H1 (cell line): ENCODE results near the gene NUP133. TPM values are rescaled to one million over a fixed set of nuclear protein-coding genes. Genes with fewer than 3 reads are reported as not detected.

Experiments used
- CTCF ChIA-PET: fragments of 300-600 bp; sonication (Branson Sonifier 250); formaldehyde crosslinking; loops from one replicate; lab custom pipeline; 2021; ENCODE audit not compliant: partially characterized antibody; lab: Charles Lee
- POLR2A ChIA-PET: fragments of 300-600 bp; sonication (Branson Sonifier 250); formaldehyde crosslinking; loops from one replicate; lab custom pipeline; 2021; ENCODE audit warnings: inconsistent platforms; ENCODE audit not compliant: partially characterized antibody; lab: Charles Lee
- DNase-seq, 2 experiments: peaks; one replicate each; pipeline versions ENCODE4 v3.0.0 to v3.0.0-alpha.2; 2010 to 2022; ENCODE audit warnings: low spot score in 2 of 2, low read depth in 1 of 2, mixed read lengths in 1 of 2
- FAIRE-seq: peaks from 2 replicates; lab custom pipeline; 2011; peaks lifted over from hg19 to GRCh38; lab: Jason Lieb, UNC
- H2AFZ ChIP-seq: 2 replicates; pipeline ENCODE4 v1.8.1; 2012; ENCODE audit warnings: low read length, inconsistent platforms
- H2AK5ac ChIP-seq: 2 replicates; pipeline ENCODE4 v1.6.1; 2013; ENCODE audit warnings: low read depth, low read length
- H2BK120ac ChIP-seq: replicated peaks from 2 replicates; pipeline ENCODE3; 2013; ENCODE audit warnings: low read depth, low read length, inconsistent platforms
- H2BK12ac ChIP-seq: 2 replicates; pipeline ENCODE4 v1.6.1; 2013; ENCODE audit warnings: low read depth, low read length
- H2BK15ac ChIP-seq: 2 replicates; pipeline ENCODE4 v1.6.1; 2013; ENCODE audit warnings: low read length
- H2BK20ac ChIP-seq: 2 replicates; pipeline ENCODE4 v1.6.1; 2013; ENCODE audit warnings: low read length
- H2BK5ac ChIP-seq: 2 replicates; pipeline ENCODE4 v1.6.1; 2013; ENCODE audit warnings: low read depth, low read length
- H3K14ac ChIP-seq: 2 replicates; pipeline ENCODE4 v1.6.1; 2013; ENCODE audit warnings: inconsistent platforms; ENCODE audit not compliant: insufficient read length
- H3K18ac ChIP-seq: 2 replicates; pipeline ENCODE4 v1.6.1; 2013; ENCODE audit warnings: low read length; ENCODE audit errors: extremely low read depth
- H3K23ac ChIP-seq: 2 replicates; pipeline ENCODE4 v1.6.1; 2013; ENCODE audit warnings: inconsistent platforms; ENCODE audit not compliant: insufficient read length
- H3K23me2 ChIP-seq: 2 replicates; pipeline ENCODE4 v1.6.1; 2013; ENCODE audit warnings: low read depth, low read length
- H3K27ac ChIP-seq: 2 replicates; pipeline ENCODE4 v1.6.1; 2011; ENCODE audit warnings: low read depth, low read length, inconsistent platforms
- H3K27me3 ChIP-seq, 4 experiments: replicated peaks in 1 of 4; 1 replicate in 1 of 4; 2 replicates in 3 of 4; pipeline versions ENCODE4 v1.6.1 to v1.8.1; 2011 to 2013; ENCODE audit warnings: low read length in 3 of 4, mild to moderate bottlenecking in 3 of 4, inconsistent platforms in 2 of 4, mixed read lengths in 2 of 4, moderate library complexity in 1 of 4; ENCODE audit not compliant: control insufficient read depth in 3 of 4, insufficient read depth in 3 of 4; ENCODE audit errors: extremely low read depth in 1 of 4
- H3K36me3 ChIP-seq, 4 experiments: 2 replicates each; pipeline versions ENCODE4 v1.6.1 to v1.8.1; 2011 to 2013; ENCODE audit warnings: mild to moderate bottlenecking in 4 of 4, low read length in 3 of 4, moderate library complexity in 2 of 4, control low read depth in 1 of 4, inconsistent platforms in 1 of 4; ENCODE audit not compliant: insufficient read depth in 4 of 4, control insufficient read depth in 2 of 4
- H3K4ac ChIP-seq: replicated peaks from 2 replicates; pipeline ENCODE3; 2013; ENCODE audit warnings: low read length, low read depth, mixed read lengths, inconsistent platforms; ENCODE audit not compliant: insufficient read length
- H3K4me1 ChIP-seq, 4 experiments: replicated peaks in 1 of 4; 1 replicate in 1 of 4; 2 replicates in 3 of 4; pipeline versions ENCODE4 v1.6.1 to v1.8.1; 2011 to 2013; ENCODE audit warnings: low read length in 3 of 4, inconsistent platforms in 2 of 4, mixed read lengths in 1 of 4; ENCODE audit not compliant: insufficient read depth in 4 of 4, control insufficient read depth in 3 of 4
- H3K4me2 ChIP-seq, 2 experiments: 2 replicates each; pipeline versions ENCODE4 v1.6.1 to v1.8.1; 2011 to 2013; ENCODE audit warnings: low read depth in 2 of 2, low read length in 2 of 2, control low read depth in 1 of 2, inconsistent platforms in 1 of 2, mild to moderate bottlenecking in 1 of 2; ENCODE audit not compliant: insufficient read depth in 1 of 2
- H3K4me3 ChIP-seq, 4 experiments: fragments of 200-600, 300-600 bp in 1 of 4; sonication (generic), shearing (Covaris generic), sonication (Bioruptor Twin) in 1 of 4; 2 replicates each; pipeline versions ENCODE4 v1.5.1 to v1.8.1; 2011 to 2016; ENCODE audit warnings: low read length in 4 of 4, low read depth in 3 of 4, control low read depth in 2 of 4, inconsistent platforms in 2 of 4, mild to moderate bottlenecking in 2 of 4, mixed read lengths in 1 of 4, moderate library complexity in 1 of 4; ENCODE audit not compliant: insufficient read depth in 2 of 4; ENCODE audit errors: extremely low read depth in 1 of 4
- H3K56ac ChIP-seq: replicated peaks from 2 replicates; pipeline ENCODE3; 2013; ENCODE audit warnings: low read depth, mild to moderate bottlenecking, mixed read lengths, low read length, inconsistent platforms; ENCODE audit not compliant: insufficient read length
- H3K79me1 ChIP-seq: 2 replicates; pipeline ENCODE4 v1.6.1; 2013; ENCODE audit warnings: low read depth, low read length, control low read depth
- H3K79me2 ChIP-seq, 2 experiments: 2 replicates each; pipeline versions ENCODE4 v1.6.1 to v1.8.1; 2012 to 2013; ENCODE audit warnings: low read length in 2 of 2, mild to moderate bottlenecking in 2 of 2, inconsistent platforms in 1 of 2; ENCODE audit not compliant: insufficient read depth in 2 of 2, control insufficient read depth in 1 of 2
- H3K9ac ChIP-seq, 4 experiments: replicated peaks in 1 of 4; 1 replicate in 1 of 4; 2 replicates in 3 of 4; pipeline versions ENCODE4 v1.6.1 to v1.8.1; 2011 to 2013; ENCODE audit warnings: low read depth in 3 of 4, low read length in 3 of 4, control low read depth in 2 of 4, mild to moderate bottlenecking in 2 of 4, moderate library complexity in 2 of 4, inconsistent platforms in 1 of 4; ENCODE audit errors: extremely low read depth in 1 of 4
- H3K9me3 ChIP-seq, 2 experiments: 2 replicates each; pipeline versions ENCODE4 v1.6.1 to v1.8.1; 2012 to 2013; ENCODE audit warnings: mild to moderate bottlenecking in 2 of 2, moderate library complexity in 2 of 2, control low read depth in 1 of 2, inconsistent platforms in 1 of 2, low read depth in 1 of 2, low read length in 1 of 2, mixed read lengths in 1 of 2; ENCODE audit not compliant: insufficient read depth in 2 of 2
- H4K20me1 ChIP-seq, 2 experiments: replicated peaks in 1 of 2; 2 replicates each; pipeline versions ENCODE3 to v1.8.1; 2011 to 2013; ENCODE audit warnings: inconsistent platforms in 2 of 2, low read length in 2 of 2, mild to moderate bottlenecking in 1 of 2; ENCODE audit not compliant: insufficient read depth in 2 of 2, control insufficient read depth in 1 of 2
- H4K5ac ChIP-seq: 2 replicates; pipeline ENCODE4 v1.6.1; 2013; ENCODE audit warnings: low read length, low read depth, mixed read lengths, inconsistent platforms; ENCODE audit not compliant: insufficient read length
- H4K8ac ChIP-seq: 2 replicates; pipeline ENCODE4 v1.8.0; 2013; ENCODE audit warnings: mild to moderate bottlenecking, moderate library complexity, low read length, inconsistent platforms; ENCODE audit not compliant: insufficient read depth; ENCODE audit errors: extremely low read depth
- H4K91ac ChIP-seq: replicated peaks from 2 replicates; pipeline ENCODE3; 2013; ENCODE audit warnings: low read length, mixed read lengths, inconsistent platforms; ENCODE audit not compliant: insufficient read length
- CEBPB ChIP-seq: IDR thresholded peaks from 2 replicates; pipeline ENCODE4 v1.6.1; 2012; ENCODE audit warnings: low read depth, low read length
- CHD1 ChIP-seq: IDR thresholded peaks from 2 replicates; pipeline ENCODE4 v1.6.1; 2012; ENCODE audit warnings: low read depth, low read length, improper control_type of control experiment
- JUND ChIP-seq: IDR thresholded peaks from 2 replicates; pipeline ENCODE4 v1.6.1; 2011; ENCODE audit warnings: mild to moderate bottlenecking, improper control_type of control experiment, low read length
- KDM1A ChIP-seq: fragments of 200-600, 300-600 bp; sonication (generic); IDR thresholded peaks from 2 replicates; pipeline ENCODE4 v1.7.1; 2016; ENCODE audit warnings: mild to moderate bottlenecking, low read length, borderline replicate concordance
- SIRT6 ChIP-seq: IDR thresholded peaks from one replicate; pipeline ENCODE4 v1.7.1; 2012; ENCODE audit warnings: low read length, inconsistent platforms
- SP4 ChIP-seq: IDR thresholded peaks from 2 replicates; pipeline ENCODE4 v1.6.1; 2012; ENCODE audit warnings: low read length, inconsistent platforms
- TAF7 ChIP-seq: optimal IDR thresholded peaks from 2 replicates; pipeline ENCODE3; 2011; ENCODE audit warnings: low read depth, mild to moderate bottlenecking, inconsistent platforms, low read length, moderate library complexity, borderline replicate concordance
- TEAD4 ChIP-seq: IDR thresholded peaks from 2 replicates; pipeline ENCODE4 v1.6.1; 2012; ENCODE audit warnings: low read depth, low read length, inconsistent platforms, mixed read lengths
- WGBS, 2 experiments: shearing (Covaris generic) in 1 of 2; methylation state at CpG; one replicate each; pipeline versions ENCODE4 v1.1.6 to v1.1.7; 2013 to 2015; ENCODE audit warnings: low lambda C conversion rate in 2 of 2, mixed read lengths in 2 of 2, inconsistent platforms in 1 of 2, low coverage in 1 of 2, missing lambda C conversion rate in 1 of 2; ENCODE audit not compliant: insufficient replicate concordance in 2 of 2, insufficient coverage in 1 of 2, insufficient read length in 1 of 2; ENCODE audit errors: extremely low coverage in 1 of 2, missing lambda C conversion rate in 1 of 2; 5-methylcytosine and 5-hydroxymethylcytosine counted together
- polyA plus RNA-seq, 7 experiments: library from polyadenylated mRNA; depleted of rRNA in 3 of 7; stranded (reverse) in 5 of 7; unstranded in 2 of 7; fragments of >200 nt in 5 of 7; fragments of 200-250 nt in 2 of 7; gene quantifications; 1 replicate in 5 of 7; 2 replicates in 1 of 7; 4 replicates in 1 of 7; pipeline versions ENCODE4 v1.2.1 to v1.2.3, GENCODE V29; 2011 to 2013; ENCODE audit warnings: missing spikeins in 2 of 7, mixed read lengths in 2 of 7
- total RNA-seq: library from RNA; stranded (reverse); fragmentation: NEBNext Ultra II Directional; extraction: Animal tissue kit (Norgen Biotek cat#: 25700); gene quantifications from 2 replicates; pipeline ENCODE4 v1.2.1, GENCODE V29; 2021

The NUP133 gene
- total and polyA plus RNA-seq, 2 of the 8 experiments (the other 6 are each of a cell fraction or from before 2014, with no cell fraction given), result 20.6 to 72.1 TPM

- Histone ChIP-seq H4K20me1 (no peaks in the 10 kb centered on the region), H4K5ac (no peak overlapping the region), H4K8ac (no peak overlapping the region), H3K23me2 (no peaks in the 10 kb centered on the region; the same call in 1 of the 2 replicates), H2BK12ac (no peak overlapping the region), H3K23ac (no peak overlapping the region), H3K4me3 (no peak overlapping the region), H2BK120ac (no peak overlapping the region), H3K18ac (no peak overlapping the region), H3K4ac (no peak overlapping the region), H3K79me2 (no peaks in the 10 kb centered on the region), H2BK5ac (no peak overlapping the region), H3K4me2 (no peak overlapping the region), H3K27me3 (no peaks in the 10 kb centered on the region), H3K56ac (no peak overlapping the region), H2AK5ac (no peak overlapping the region), H2BK20ac (no peak overlapping the region), H2BK15ac (no peak overlapping the region), H3K27ac (no peak overlapping the region), H3K4me1 (no peaks in the 10 kb centered on the region), H2AFZ (no peak overlapping the region), H3K14ac (no peak overlapping the region), H3K9ac (no peak overlapping the region), H4K91ac (no peak overlapping the region), H3K79me1 (no peaks in the 10 kb centered on the region; the same call in 1 of the 2 replicates), H3K9me3 (no peaks in the 10 kb centered on the region), H3K36me3 (peaks cover 13 to 64% (median 30%) of the 10 kb centered on the region in 4 experiments; a peak in 7 of 8 replicates)
- TF ChIP-seq CEBPB (no peak), TEAD4 (no peak), SIRT6 (no peak), TAF7 (no peak), SP4 (no peak), KDM1A (no peak), CHD1 (no peak), JUND (no peak)
- ChIA-PET POLR2A (no interaction called here), CTCF (interaction anchor here (1.3 kb wide), 1 partner anchor 10 kb away, joined by 4 read pairs; no protein-coding TSS in a partner anchor)
- DNase-seq (no peak), FAIRE-seq (no peak)
- WGBS, 2 experiments, result 90% methylated on average over 4 of the region's 4 CpGs; no CpG with 5 or more reads in 1 of the 2 experiments
Measured at GRCh38 chr1:229457436-229457835, 50.7 kb downstream of the NUP133 start.
